Ishikawa (cell line): ENCODE measurements around the gene MYOT.

Source experiments
- CEBPB ChIP-seq: IDR thresholded peaks from 2 replicates; pipeline ENCODE4 v1.6.1; 2012
- EGR1 ChIP-seq: IDR thresholded peaks from 2 replicates; pipeline ENCODE4 v1.6.1; 2012
- EP300 ChIP-seq: IDR thresholded peaks from 2 replicates; pipeline ENCODE4 v1.6.1; 2012; ENCODE audit warnings: borderline replicate concordance
- FOXM1 ChIP-seq: IDR thresholded peaks from 2 replicates; pipeline ENCODE4 v1.6.1; 2012; ENCODE audit warnings: low read depth, borderline replicate concordance
- MAX ChIP-seq: IDR thresholded peaks from 2 replicates; pipeline ENCODE4 v1.6.1; 2012
- NFIC ChIP-seq: IDR thresholded peaks from 2 replicates; pipeline ENCODE4 v1.6.1; 2012
- RAD21 ChIP-seq: IDR thresholded peaks from 2 replicates; pipeline ENCODE4 v1.6.1; 2012; ENCODE audit warnings: low read depth
- TAF1 ChIP-seq: IDR thresholded peaks from 2 replicates; pipeline ENCODE4 v1.6.1; 2012; ENCODE audit warnings: low read depth, mild to moderate bottlenecking
- TCF12 ChIP-seq: IDR thresholded peaks from 2 replicates; pipeline ENCODE4 v1.6.1; 2012; ENCODE audit warnings: low read depth
- YY1 ChIP-seq: IDR thresholded peaks from 2 replicates; pipeline ENCODE4 v1.6.1; 2012; ENCODE audit warnings: low read depth
- TF ChIP-seq, protein P1 (sequence below): IDR thresholded peaks from 2 replicates; pipeline ENCODE4 v1.6.1; 2012; ENCODE audit warnings: low read depth, mild to moderate bottlenecking

DNA sequence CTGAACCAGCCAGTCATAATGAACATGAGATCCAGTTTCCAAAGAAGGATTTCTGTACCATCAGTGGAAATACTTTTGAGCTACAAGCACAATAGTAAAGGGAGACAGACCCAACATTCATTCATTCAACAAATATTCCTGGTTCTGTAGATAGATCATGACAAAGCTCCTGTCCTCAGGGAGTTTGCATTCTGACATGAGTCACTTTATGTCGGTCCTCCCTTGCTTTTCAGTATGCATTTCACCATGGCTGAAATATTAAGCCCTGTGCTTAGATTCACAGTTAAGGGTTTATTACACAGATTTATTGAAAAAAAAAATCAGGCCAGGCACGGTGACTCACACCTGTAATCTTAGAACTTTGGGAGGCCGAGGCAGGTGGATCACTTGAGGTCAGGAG, 5.4 kb upstream of the MYOT start:
- TF ChIP-seq TCF12 = no peak
- no peak for TF ChIP-seq FOXM1
- no peak for TF ChIP-seq NFIC
- TF ChIP-seq EP300 = no peak
- no peak for TF ChIP-seq YY1
- TF ChIP-seq CEBPB = no peak
- TF ChIP-seq EGR1 = no peak
- TF ChIP-seq RAD21 = no peak
- TF ChIP-seq, protein P1, sequence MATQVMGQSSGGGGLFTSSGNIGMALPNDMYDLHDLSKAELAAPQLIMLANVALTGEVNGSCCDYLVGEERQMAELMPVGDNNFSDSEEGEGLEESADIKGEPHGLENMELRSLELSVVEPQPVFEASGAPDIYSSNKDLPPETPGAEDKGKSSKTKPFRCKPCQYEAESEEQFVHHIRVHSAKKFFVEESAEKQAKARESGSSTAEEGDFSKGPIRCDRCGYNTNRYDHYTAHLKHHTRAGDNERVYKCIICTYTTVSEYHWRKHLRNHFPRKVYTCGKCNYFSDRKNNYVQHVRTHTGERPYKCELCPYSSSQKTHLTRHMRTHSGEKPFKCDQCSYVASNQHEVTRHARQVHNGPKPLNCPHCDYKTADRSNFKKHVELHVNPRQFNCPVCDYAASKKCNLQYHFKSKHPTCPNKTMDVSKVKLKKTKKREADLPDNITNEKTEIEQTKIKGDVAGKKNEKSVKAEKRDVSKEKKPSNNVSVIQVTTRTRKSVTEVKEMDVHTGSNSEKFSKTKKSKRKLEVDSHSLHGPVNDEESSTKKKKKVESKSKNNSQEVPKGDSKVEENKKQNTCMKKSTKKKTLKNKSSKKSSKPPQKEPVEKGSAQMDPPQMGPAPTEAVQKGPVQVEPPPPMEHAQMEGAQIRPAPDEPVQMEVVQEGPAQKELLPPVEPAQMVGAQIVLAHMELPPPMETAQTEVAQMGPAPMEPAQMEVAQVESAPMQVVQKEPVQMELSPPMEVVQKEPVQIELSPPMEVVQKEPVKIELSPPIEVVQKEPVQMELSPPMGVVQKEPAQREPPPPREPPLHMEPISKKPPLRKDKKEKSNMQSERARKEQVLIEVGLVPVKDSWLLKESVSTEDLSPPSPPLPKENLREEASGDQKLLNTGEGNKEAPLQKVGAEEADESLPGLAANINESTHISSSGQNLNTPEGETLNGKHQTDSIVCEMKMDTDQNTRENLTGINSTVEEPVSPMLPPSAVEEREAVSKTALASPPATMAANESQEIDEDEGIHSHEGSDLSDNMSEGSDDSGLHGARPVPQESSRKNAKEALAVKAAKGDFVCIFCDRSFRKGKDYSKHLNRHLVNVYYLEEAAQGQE = no peak
- TF ChIP-seq TAF1 = no peak
- no peak for TF ChIP-seq MAX
